NCI-H2081 (cell line): ENCODE data around the gene KLHDC8A.

Experiments
- DNase-seq, 2 experiments: peaks; one replicate each; lab custom pipeline; 2025; lab: John Stamatoyannopoulos, UW

Gene KLHDC8A

DNA sequence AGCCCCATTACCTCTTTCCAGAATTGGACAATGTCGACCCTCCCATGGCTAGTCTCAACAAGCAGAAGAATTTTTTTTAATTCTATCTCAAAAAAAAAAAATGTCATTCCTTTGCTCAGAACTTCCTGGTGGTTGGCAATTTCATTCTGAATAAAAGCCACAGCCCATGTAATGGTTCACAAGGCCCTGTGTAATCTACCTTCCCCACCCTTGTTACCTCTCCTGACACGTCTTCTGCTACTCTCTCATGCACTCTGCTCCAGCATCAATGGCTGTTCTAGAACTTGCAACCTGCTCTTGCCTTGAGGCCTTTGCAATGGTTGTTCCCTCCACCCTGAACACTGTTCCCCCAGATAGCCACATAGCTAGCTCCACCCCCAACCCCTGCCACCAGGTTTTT, 60.6 kb downstream of the KLHDC8A start:
- DNase-seq = no peak

DNA sequence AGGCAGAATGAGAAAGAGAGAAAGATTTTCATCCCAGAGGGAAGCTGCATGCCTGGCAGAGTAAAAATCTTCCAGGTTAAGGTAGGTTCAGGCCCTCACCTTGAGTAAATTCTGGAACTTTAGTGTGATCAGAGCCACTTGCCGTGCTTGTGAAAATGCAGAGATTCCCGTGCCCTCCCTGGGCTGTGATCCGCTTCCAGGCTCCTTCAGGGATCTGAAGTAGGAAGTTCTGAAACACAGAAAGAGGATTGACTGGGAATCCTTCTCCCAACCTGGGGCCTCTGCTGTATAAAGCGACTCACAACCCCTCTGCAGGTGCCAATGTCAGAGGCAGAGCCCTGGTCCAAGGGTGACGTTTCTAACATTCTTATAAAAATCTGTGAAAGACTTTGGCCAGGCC, 61.8 kb downstream of the KLHDC8A start:
- no peak for DNase-seq

DNA sequence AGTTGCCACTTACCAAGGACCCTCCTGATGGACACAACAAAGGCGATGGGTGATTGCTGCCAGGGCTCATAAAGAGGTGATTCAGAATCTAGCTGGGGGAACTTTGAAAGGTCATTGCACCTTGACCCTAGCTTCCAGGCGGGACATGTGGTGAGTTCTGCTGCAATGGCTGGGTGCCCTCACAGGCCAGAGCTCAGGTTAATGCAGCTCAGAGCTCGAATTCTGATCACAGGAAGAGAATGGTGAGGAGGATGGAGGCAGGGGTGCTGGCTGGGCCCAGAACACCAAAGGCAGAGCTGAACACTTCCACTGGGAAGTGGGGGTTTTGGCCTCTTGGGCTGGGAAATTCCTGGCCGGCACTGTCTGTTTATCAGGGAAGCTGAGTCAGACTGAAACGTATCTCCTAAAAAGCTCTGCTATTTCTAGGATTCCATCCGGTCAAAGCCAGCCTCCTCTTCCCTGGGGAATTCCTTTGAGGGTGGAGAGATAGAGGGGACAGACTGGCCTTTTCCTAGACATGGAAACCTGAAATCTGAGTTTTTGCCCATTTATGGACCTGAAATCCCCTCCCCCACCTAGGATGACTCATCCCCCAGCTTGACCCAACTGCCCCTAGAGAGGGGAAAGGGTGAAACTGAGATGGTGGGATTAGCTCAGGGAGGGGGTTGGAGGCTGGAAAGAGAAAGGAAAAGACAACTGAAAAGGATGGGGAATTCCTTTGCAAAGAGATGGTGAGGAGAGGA, 62.4 kb downstream of the KLHDC8A start:
- DNase-seq = no peak

DNA sequence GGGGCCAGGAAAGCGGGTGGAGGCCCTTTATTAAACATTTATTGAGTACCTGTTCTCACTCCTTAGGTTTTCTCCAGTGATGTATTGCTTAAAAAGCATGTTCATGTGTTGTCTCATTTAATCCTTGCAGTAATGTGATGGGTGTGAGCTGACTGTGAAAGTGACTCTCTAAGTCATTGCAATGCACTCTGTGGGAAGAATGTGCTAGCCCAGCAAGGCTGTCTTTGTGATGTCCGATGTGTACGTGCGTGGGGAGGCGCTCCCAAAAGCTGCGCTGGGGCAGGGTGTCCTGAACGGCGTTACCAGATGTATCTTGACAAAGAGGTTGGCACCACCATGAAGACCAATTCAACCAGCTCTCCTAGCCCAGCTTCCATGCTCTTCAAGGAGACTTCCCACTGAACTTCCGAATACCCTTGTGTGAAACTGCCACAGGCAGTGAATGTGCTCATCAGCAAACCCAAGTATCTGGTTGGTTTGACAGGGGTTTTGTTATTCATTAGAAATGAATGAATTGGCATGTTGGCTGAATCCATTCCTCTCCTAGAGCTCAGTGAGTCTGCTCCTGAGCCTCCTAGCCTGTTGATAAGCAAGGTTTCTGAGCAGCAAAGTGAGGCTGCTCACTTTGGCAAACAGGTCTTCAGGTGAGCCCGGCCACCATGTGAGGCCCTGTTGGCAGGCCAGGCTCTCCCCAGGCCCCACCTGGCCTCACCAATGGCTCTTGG, 63.2 kb downstream of the KLHDC8A start:
- DNase-seq = no peak

DNA sequence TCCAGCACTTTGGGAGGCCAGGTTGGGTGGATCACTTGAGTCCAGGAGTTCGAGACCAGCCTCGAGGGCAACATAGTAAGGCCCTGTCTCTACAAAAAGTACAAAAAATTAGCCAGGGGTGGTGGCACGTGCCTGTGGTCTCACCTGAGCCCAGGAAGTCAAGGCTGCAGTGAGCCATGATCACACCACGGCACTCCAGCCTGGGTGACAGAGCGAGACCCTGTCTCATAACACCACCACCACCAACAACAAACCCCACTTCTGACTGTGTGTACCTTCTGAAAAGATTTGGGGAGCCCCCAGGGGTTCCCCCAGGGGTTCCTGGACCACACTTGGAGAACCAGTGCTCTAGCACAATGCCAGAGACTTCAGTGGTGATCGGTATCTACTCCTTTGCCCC, 65.1 kb downstream of the KLHDC8A start:
- DNase-seq = no peak

DNA sequence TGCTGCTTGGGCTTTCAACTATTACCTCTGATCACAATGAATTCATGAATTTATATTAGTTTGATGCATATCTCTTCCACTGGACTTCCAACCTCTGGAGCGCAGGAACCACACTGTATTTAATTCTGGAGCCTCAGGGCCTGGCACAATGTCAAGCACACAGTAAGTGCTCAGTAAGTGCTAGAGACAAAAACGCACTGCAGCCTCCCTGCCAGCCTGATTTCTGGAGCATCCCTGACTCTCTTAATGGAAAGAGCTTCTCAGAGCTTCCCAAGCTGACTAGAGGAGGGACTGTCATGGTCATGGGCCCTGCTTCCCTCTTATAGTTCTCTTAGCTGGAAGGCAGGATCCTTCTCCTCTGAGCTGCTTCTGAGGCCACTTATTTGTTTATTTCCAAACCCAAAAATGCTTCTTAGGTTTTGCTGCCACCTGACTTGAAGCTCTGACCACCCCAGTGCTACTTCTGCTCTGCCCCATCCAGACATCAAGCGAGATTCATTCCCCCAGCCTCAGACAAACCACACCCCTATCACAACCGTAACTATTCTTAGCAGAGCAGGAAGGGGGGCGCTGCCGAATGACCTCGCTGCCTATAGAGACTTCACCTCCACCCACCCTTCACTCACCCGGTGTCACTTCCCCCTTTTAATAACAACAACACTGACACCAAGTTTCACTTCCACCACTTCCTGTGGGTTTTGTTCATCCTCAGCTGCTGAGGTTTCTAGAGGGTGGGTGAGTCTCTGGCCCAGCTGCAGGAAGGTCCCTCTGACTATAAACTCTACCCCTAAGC, 68.8 kb downstream of the KLHDC8A start:
- DNase-seq = no peak

DNA sequence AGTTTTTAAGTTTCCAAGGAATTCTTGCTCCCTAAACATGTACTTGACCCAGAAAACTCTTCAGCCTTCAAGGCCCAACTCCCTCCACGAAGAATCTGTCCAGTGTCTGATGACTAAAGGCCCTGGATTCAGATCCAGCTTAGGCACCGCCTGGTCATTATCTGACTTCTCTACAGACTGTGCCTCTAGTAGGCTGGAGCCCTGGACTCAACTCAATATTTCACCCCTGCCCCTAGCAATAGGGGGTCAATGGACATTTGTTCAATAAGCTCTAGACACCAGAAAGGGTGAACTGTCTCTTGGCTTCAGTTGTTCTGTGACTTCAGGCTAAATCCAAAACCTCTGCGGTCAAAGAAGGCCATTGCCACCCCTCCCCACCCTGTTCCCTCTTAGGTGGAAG, 69.6 kb downstream of the KLHDC8A start:
- DNase-seq = no peak

DNA sequence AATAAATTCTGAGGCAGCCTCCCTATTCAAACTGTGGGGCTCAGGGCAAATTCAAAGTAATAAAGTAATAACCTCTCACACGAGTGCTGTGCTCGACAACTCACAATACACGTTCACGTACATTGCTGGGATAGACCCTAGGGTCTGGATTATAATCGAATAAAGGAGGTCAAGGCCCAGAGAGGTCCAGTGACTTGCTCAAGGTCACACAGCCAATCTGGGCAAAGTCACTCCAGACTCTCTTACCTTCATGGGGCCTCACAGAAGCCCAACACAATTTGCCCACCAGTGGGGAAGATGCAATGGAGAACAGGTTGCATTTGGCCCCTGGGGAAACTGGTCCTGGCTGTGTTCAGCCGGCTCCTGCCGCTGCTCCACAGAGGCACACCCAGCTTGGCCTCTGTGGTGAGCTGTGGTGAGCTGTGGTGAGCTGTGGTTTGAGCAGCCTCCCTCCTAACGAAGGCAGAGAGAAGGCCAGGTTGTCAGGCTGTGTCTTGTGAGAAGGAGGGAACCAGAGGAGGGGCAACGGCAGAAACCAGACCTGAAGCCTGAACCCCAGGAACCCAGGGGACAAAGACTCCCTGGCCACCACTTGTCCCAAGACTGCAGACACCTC, 70.3 kb downstream of the KLHDC8A start:
- no peak for DNase-seq
